Measurements from ENCODE around the gene MIDN. TPM values are rescaled to one million over a fixed set of nuclear protein-coding genes. Genes with fewer than 3 reads are reported as not detected.

Gene MIDN
- total RNA-seq, 1 experiment from 2014 or later: 35.1 TPM

DNA sequence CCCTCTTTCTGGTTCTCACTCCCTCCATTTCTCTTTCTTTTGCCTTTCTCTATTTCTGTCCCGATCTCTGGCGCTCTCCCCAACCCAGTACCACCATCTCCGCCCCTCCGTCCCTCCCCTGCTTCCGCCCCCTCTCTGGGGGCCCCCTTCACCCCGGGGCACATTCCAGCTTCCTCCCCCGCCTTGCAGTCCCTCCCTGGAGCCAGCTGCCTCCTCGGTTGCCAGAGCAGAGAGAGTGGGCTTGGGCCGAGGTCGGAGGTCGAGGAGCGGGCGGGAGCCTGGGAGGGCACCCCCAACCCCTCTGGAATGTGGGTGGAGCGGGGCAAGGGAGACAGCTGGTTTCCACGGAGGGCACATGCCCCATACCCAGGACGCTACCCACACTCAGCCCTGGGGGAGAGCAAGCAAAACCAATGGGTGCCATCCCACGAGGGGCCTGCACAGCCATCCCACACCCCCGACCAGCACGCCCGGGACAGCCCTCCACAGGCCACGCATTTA is 14.3 kb downstream of the MIDN start:
- Histone ChIP-seq H3K27me3 (ENCODE audit: control insufficient read depth, insufficient read depth, low read length) (peaks cover 3% of the 10 kb centered on the region), H3K36me3 (replicated peaks; ENCODE audit: control insufficient read depth, insufficient read depth, low read length) (peaks cover 2% of the 10 kb centered on the region), H3K4me3 (ENCODE audit: insufficient read depth, low read depth, low read length) (peak overlapping the region; percentile 78)
- peak; percentile 90 for DNase-seq

DNA sequence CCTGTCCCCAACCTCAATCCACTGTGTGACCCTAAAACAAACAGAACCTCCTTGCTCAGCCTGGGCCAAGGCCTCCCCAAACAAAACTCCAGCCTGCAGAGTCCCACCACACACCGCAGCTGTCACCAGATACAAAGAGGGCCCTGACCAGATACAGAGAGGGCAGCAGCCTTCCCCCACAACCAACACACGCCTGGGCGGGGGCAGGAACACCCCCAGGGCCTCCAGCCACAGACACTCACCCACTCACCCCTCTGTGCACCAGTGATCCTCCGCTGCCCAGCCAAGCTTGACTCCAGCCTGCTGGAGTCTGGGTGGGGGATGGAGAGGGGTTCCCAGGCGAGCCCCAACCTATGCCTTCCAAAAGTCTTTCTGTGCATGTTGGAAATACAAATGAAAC is 14.8 kb downstream of the MIDN start:
- Histone ChIP-seq H3K4me3 (ENCODE audit: insufficient read depth, low read depth, low read length) (no peak overlapping the region), H3K36me3 (replicated peaks; ENCODE audit: control insufficient read depth, insufficient read depth, low read length) (peaks cover 1% of the 10 kb centered on the region), H3K27me3 (ENCODE audit: control insufficient read depth, insufficient read depth, low read length) (peaks cover 3% of the 10 kb centered on the region)
- DNase-seq: no peak

DNA sequence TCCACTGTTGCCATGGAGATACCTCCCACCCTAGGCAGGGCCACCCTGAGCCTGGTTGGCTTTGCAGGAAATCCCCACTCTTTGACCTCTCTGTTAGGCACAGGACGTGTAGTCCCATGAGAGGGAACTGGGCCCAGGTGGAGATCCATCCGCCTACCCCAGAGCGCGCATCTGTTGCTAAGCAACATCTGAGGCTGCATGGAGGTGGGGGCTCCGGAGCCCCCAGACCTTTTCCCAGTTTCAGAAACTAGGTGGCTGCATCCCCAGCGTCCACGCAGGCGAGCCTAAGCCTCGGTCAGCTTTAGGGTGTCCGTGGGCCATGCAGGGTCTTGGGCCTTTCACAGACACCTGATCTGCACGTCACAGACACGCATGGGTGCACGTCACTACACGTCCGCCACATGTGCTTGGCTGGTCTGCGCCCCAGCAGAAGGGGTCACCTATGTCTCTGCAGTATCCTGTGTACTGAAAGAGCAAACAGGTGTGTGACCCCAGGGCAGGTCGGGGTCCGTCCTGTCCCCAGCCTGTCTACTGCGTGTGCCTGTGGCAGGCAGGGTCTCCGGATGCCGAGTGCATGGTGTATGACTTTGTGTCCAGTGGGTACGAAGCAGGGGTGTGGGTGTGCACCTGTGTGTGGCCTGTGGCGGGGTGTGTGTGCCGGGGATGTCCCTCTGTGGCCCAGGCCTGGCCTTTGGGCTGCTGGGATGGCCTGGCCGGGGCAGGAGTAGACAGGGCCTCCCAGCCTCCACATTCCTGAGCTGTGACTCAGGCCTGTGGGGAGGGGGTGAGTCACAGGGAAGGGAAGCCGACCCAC is 16.6 kb downstream of the MIDN start:
- DNase-seq: peak; percentile 95
- Histone ChIP-seq H3K36me3 (replicated peaks; ENCODE audit: control insufficient read depth, insufficient read depth, low read length) (peaks cover 1% of the 10 kb centered on the region), H3K27me3 (ENCODE audit: control insufficient read depth, insufficient read depth, low read length) (peaks cover 3% of the 10 kb centered on the region), H3K4me3 (ENCODE audit: insufficient read depth, low read depth, low read length) (no peak overlapping the region; the same call in 1 of the 2 replicates)

DNA sequence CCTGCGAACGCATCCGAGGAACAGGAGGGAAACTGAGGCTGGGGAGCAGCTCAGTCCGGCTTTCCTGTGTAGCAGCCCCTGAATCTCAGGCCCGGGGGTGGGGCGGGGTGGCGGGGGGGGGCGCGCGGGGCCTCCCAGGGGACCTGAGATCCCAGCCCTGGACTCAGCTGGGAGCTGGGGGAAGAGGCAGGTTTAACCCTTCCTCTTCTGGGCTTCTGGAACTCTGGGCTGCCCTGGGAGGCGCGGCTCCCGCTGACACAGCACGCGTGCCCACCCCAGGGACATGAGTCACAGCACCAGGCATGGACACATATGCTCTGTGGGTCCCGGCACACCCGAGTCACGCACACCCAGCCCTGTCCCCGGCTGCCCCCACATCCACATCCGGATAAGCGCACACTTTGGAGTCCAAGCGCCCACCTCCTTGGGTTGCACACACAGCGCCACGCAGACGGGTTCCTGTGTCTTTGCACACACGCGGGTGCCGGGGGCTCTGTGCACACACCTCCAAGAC is 17.3 kb downstream of the MIDN start:
- H3K27me3 ChIP-seq (ENCODE audit: control insufficient read depth, insufficient read depth, low read length): peaks cover 3% of the 10 kb centered on the region
- peak overlapping the region; percentile 65 for H3K4me3 ChIP-seq (ENCODE audit: insufficient read depth, low read depth, low read length)
- peaks cover 3% of the 10 kb centered on the region for H3K36me3 ChIP-seq (replicated peaks; ENCODE audit: control insufficient read depth, insufficient read depth, low read length)
- no peak for DNase-seq

DNA sequence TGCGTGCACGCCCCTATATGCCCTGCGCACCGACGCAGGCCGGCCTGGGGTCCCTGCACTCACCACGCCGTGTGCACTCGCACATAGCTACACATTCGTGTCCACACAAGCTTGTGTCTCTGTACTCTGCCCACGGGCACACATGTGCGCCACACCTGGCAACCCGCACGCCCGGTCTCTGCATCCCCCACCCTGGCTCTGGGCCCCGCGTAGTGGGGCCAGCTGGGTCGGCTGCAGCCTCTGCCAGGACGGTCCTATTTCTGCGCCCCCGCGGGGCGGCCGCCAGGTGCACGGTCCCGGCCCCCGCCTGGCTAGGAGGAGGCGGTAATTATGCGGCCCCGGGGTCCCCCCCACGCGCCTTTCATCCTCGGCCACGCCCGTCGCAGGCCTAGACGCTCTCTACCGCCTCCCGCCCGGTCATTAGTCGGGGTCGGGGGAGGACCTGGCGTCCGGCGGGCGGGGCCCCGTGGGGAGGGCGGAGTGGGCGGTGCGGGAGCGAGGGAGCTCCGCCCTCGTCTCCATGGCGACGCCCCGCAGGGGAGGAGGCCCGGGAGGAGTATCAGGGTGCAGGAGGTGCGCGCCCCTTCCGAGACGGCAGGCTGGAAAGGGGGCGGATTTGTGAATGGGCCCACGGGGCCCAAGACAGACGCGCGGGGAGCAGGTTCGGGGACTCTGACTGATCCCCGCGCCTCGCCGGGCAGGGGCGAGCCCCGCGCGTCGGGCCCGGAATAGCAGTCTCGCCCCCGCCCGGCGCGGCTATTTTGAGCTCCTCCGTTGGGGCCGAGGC is 17.9 kb downstream of the MIDN start:
- H3K36me3 ChIP-seq (replicated peaks; ENCODE audit: control insufficient read depth, insufficient read depth, low read length): peaks cover 9% of the 10 kb centered on the region
- peak; percentile 99 for DNase-seq
- peaks cover 3% of the 10 kb centered on the region for H3K27me3 ChIP-seq (ENCODE audit: control insufficient read depth, insufficient read depth, low read length)
- H3K4me3 ChIP-seq (ENCODE audit: insufficient read depth, low read depth, low read length): peak overlapping the region; percentile 65

DNA sequence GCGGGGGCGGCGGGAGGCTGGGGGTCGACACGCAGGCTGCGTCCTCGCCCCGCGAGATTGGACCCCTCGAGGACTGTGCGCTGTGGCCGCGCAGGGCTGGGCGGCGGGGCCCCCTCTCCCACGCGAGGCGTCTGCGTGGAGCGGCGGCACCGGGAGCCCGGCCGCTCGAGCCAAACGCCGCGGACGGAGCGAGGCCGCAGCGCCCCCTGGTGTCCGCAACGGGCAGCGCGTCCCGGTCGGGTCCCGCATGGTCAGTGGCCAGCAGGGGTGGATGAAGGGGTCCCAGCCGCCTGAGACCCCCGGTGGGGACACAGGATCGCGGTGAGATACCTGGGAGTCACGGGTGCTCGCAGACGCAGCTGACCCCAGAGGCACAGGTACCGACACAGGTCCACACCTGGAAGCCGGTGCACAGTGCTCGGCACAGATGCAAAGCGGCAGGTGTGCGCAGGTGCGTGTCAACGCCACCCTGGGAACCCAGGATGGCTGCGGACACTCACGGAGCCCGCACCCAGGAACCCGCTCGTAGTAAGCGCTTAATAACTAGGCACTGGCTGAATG is 18.6 kb downstream of the MIDN start:
- peak; percentile 95 for DNase-seq
- peaks cover 15% of the 10 kb centered on the region for H3K36me3 ChIP-seq (replicated peaks; ENCODE audit: control insufficient read depth, insufficient read depth, low read length)
- H3K27me3 ChIP-seq (ENCODE audit: control insufficient read depth, insufficient read depth, low read length): peaks cover 3% of the 10 kb centered on the region
- peak overlapping the region; percentile 65 for H3K4me3 ChIP-seq (ENCODE audit: insufficient read depth, low read depth, low read length)

DNA sequence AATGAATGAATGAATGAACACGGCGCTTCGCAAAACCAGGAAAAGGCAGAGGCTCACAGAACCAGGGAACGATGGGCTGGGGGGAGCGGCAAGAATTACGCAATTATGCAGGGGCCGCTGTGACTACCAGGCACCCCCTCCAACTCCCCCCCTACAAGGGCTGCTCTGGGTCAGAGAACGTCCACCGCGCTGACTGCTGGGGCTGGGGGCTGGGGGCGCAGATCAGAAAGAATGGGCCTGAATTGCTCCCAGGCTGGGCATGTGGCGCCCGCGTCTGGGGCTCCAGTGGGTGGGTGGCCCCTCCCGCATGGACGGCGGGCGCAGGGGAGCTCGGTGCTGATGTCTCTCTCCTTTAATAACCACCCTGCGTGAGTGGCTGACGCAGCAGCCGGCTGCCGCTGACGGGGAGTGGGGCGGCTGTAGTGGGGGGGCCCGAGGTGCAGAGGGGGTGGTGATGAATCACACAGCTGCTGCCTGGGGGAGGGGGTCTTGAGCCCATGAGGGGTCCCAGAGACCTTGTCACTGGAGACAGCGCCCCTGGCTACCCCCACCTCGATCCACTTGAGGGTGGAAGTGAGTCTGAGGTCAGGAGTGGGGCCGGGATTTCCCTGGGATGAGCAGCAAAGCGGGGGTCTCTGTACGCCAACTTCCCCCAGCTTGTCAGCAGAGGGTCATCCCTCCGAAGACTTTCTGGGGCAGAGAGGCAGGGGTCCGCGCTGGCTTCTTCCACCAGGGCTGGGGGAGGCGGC is 19.3 kb downstream of the MIDN start:
- Histone ChIP-seq H3K27me3 (ENCODE audit: control insufficient read depth, insufficient read depth, low read length) (peaks cover 3% of the 10 kb centered on the region), H3K36me3 (replicated peaks; ENCODE audit: control insufficient read depth, insufficient read depth, low read length) (peaks cover 19% of the 10 kb centered on the region), H3K4me3 (ENCODE audit: insufficient read depth, low read depth, low read length) (peak overlapping the region; percentile 65)
- peak; percentile 71 for DNase-seq

DNA sequence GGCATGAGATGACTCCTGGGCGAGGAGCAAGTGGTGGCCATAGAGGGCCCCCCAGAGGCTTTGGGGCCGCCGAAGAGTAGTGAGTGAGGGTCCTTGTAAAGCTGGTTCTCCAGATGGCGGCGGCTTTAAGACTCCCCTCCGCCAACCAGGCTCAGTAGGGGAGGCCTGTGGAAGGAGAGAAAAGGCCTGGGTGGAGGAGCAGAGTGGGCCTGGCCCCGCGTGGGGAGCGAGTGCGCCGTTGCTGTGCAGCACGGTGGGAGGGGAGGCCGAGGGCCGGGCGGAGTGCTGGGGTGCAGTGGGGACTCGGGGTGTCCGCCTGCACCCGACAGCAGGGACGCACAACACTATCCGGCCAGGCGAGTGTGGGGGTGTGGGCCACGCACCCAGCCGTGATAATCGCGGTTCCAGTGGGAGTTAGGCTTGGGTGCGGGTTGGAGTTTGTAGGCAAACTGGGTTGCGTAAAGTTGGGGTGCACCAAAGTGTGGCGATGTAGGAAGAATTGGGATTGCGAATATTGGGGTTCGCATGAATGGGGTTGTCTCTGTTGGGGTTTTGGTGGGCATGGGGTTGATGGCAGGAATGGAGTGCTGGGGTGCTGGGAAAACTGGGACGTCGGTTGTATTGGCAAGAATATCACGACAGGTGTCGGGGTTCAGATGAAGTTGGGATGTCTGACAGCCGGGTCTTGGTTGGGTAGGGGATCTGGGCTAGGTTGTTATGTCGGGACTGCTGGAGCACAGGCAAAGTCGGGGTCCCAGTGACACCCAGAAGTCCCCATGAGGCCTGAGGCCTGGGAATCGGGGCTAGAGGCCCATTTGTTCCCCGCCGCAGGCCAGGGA is 20.1 kb downstream of the MIDN start:
- peak; percentile 69 for DNase-seq
- Histone ChIP-seq H3K4me3 (ENCODE audit: insufficient read depth, low read depth, low read length) (peak overlapping the region; percentile 17; the same call in 1 of the 2 replicates), H3K36me3 (replicated peaks; ENCODE audit: control insufficient read depth, insufficient read depth, low read length) (peaks cover 26% of the 10 kb centered on the region), H3K27me3 (ENCODE audit: control insufficient read depth, insufficient read depth, low read length) (peaks cover 3% of the 10 kb centered on the region)

DNA sequence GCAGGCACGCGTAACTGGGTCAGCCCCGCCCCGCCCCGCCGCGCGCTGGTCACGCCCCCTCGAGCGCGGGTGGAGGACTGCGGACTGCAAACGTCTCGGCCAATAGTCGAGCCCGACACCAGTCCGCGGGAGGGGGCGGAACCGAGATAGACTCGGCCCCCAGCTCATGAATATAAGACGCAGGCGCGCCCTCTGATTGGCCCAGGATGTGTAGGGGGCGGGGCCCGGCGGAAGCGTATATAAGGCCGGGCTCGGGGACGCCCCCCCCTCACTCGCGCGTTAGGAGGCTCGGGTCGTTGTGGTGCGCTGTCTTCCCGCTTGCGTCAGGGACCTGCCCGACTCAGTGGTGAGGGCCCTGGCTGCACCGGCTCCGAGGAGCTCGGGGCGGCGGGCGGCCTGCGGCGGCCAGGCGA is 20.7 kb downstream of the MIDN start, which contains the start of gene CIRBP:
Gene CIRBP, plus strand, starts transcription at position 268 of the 413 bp plus-strand sequence. CDS start 1,602 bp downstream, outside the sequence.
- Histone ChIP-seq H3K4me3 (ENCODE audit: insufficient read depth, low read depth, low read length) (peak within 1 kb of the TSS; percentile 85), H3K36me3 (replicated peaks; ENCODE audit: control insufficient read depth, insufficient read depth, low read length) (peaks cover 31% of the 10 kb centered on the region), H3K27me3 (ENCODE audit: control insufficient read depth, insufficient read depth, low read length) (peaks cover 3% of the 10 kb centered on the region)
- DNase-seq: peak; percentile 100

DNA sequence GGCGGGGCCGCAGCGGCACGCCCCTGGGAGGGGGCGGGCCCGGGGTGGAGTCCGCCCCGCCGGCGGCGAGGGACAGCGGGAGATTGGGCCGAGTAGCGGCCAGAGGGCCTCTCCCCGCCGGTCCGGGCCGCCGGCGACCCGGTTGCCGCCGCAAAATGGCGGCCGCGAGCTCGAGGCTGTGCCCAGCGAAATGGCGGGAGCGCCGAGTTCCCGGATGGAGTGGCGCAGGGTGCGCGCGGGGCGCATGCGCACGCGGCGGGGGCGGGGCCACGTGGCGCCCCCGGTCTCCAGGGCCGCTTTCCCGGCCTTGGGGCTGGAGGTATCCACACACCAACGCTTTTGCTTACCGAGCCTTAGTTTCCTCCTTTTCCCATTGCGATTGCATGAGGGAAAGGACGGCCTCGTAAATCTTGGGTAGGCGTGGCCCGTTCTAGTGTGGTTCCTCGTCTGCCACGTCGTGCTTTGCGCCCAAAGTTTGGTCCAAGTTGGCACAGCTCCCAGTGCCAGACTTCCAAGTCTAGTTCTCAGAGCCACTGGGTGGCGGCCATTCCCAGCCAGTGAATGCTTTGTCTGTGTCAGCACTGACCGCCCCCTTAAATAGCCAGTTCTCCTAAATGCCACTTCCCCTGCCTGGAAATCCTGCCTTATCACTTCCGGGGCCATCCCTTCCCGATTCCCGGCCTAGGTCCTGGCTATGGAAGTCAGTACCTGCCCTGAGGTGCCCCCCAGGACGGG is 21.3 kb downstream of the MIDN start:
- Histone ChIP-seq H3K4me3 (ENCODE audit: insufficient read depth, low read depth, low read length) (peak overlapping the region; percentile 85), H3K36me3 (replicated peaks; ENCODE audit: control insufficient read depth, insufficient read depth, low read length) (peaks cover 32% of the 10 kb centered on the region), H3K27me3 (ENCODE audit: control insufficient read depth, insufficient read depth, low read length) (peaks cover 3% of the 10 kb centered on the region)
- DNase-seq: peak; percentile 98

DNA sequence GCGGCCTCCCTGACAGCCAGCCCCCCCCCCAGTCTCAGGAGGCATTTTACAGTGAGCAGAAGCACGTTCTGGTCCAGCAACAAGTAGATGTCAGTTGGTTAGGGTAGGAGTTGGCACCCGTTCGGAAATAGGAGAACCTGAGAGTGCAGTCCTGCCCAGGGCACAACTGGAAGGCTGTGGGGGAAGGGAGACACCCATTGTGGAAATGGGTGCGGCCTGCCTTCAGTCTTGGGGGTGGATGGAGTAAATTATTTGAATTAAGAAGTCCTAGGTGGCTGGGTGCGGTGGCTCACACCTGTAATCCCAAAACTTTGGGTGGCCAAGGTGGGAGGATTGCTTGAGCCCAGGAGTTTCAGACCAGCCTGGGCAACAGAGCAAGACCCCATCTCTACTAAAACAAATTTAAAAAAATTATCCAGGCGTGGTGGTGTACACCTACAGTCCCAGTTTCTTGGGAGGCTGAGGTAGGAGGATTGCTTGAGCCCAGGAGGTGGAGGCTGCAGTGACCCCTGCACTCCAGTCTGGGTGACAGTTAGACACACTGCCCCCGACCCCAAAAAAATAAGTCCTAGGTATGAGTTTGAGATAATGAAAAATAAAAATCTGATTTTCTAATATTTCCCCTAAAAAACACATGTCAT is 21.9 kb downstream of the MIDN start:
- peaks cover 3% of the 10 kb centered on the region for H3K27me3 ChIP-seq (ENCODE audit: control insufficient read depth, insufficient read depth, low read length)
- H3K4me3 ChIP-seq (ENCODE audit: insufficient read depth, low read depth, low read length): peak overlapping the region; percentile 85
- no peak for DNase-seq
- peaks cover 32% of the 10 kb centered on the region for H3K36me3 ChIP-seq (replicated peaks; ENCODE audit: control insufficient read depth, insufficient read depth, low read length)

DNA sequence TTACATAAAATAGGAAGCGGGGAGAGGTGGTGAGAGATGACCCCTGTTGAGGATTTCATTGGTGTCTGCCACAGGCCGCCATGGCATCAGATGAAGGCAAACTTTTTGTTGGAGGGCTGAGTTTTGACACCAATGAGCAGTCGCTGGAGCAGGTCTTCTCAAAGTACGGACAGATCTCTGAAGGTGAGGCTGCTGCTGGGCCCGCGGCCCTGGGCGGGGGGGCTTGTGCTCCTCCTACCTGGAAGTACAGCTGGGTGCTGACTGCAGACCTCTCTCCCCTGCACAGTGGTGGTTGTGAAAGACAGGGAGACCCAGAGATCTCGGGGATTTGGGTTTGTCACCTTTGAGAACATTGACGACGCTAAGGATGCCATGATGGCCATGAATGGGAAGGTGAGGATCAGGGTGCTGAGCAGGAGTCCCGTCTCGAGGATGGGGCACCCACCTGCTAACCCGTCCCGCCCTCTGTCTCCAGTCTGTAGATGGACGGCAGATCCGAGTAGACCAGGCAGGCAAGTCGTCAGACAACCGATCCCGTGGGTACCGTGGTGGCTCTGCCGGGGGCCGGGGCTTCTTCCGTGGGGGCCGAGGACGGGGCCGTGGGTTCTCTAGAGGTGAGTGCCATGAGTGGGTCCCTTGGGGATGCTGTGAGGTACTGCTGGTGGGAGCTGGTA is 22.6 kb downstream of the MIDN start:
- Histone ChIP-seq H3K27me3 (ENCODE audit: control insufficient read depth, insufficient read depth, low read length) (peaks cover 3% of the 10 kb centered on the region), H3K4me3 (ENCODE audit: insufficient read depth, low read depth, low read length) (no peak overlapping the region), H3K36me3 (replicated peaks; ENCODE audit: control insufficient read depth, insufficient read depth, low read length) (peaks cover 32% of the 10 kb centered on the region)
- DNase-seq: no peak

All from H7 (cell line).